GM13977 (cell line): Measurements from ENCODE around the gene PGF.

ENCODE experiments used
- DNase-seq: peaks from one replicate; pipeline ENCODE4 v3.0.0; 2012; ENCODE audit warnings: low spot score
- CTCF ChIP-seq: IDR thresholded peaks from 2 replicates; pipeline ENCODE4 v1.5.1; 2012; ENCODE audit warnings: mild to moderate bottlenecking, control low read depth; ENCODE audit not compliant: insufficient read depth; ENCODE audit errors: extremely low read depth, missing control alignments
- in situ Hi-C: fragments of 300-500 bp; cut with MboI; formaldehyde crosslinking; loops from one replicate; pipeline ENCODE4 v1.12.0; 2022; ENCODE audit warnings: low sequenced_read_pairs, low pct_unique_long_range_greater_than_20kb, mixed read lengths, inconsistent platforms; ENCODE audit not compliant: unreplicated experiment

Gene PGF

GRCh38 chr14:74974364-74975058 is 19.1 kb upstream of the PGF start:
- no peak for DNase-seq
- TF ChIP-seq CTCF = no peak
- in situ Hi-C loops = no loop called here

GRCh38 chr14:74973905-74974363 is 18.5 kb upstream of the PGF start:
- no peak for DNase-seq
- no peak for TF ChIP-seq CTCF
- in situ Hi-C loops = no loop called here

GRCh38 chr14:74973003-74973653 is 17.7 kb upstream of the PGF start:
- in situ Hi-C loops = no loop called here
- DNase-seq = no peak

GRCh38 chr14:74968811-74969210 is 13.4 kb upstream of the PGF start:
- no peak for TF ChIP-seq CTCF
- DNase-seq = no peak
- in situ Hi-C loops = no loop called here

More at GRCh38 chr14:74973003-74973653, 17.7 kb upstream of the PGF start:
- no peak for TF ChIP-seq CTCF

- DNase-seq = no peak
- in situ Hi-C loops = no loop called here
- no peak for TF ChIP-seq CTCF
Measured at GRCh38 chr14:74965486-74966153, 10.2 kb upstream of the PGF start.

GRCh38 chr14:74964787-74965485 is 9.5 kb upstream of the PGF start:
- in situ Hi-C loops = no loop called here
- no peak for DNase-seq
- no peak for TF ChIP-seq CTCF
